ENCODE data around the gene CPA5.

The CPA5 gene

GRCh38 chr7:130384371-130384801, 39.8 kb downstream of the CPA5 start:
- ChIA-PET POLR2A (no interaction called here), CTCF (interaction anchor here (1.1 kb wide), 1 partner anchor 12 kb away, joined by 3 read pairs; no protein-coding TSS in a partner anchor)
- no peak for TF ChIP-seq L3MBTL2 (conservative IDR thresholded peaks at IDR 0.05)
- no peak for TF ChIP-seq FOXA1 (IDR thresholded peaks at IDR 0.05)
- no peak for TF ChIP-seq ZNF384 (IDR thresholded peaks at IDR 0.05)
- no peak for TF ChIP-seq SP1 (IDR thresholded peaks at IDR 0.05)
- TF ChIP-seq NFRKB (IDR thresholded peaks at IDR 0.05) = no peak
- no peak for TF ChIP-seq TARDBP (IDR thresholded peaks at IDR 0.05)
- DNase-seq (ENCODE audit: extremely low spot score) = no peak

- TF ChIP-seq ZNF384 (IDR thresholded peaks at IDR 0.05) (no peak), L3MBTL2 (conservative IDR thresholded peaks at IDR 0.05) (no peak), FOXA1 (IDR thresholded peaks at IDR 0.05) (no peak), HDGF (IDR thresholded peaks at IDR 0.05; ENCODE audit: borderline replicate concordance) (no peak), LEF1 (IDR thresholded peaks at IDR 0.05; ENCODE audit: borderline replicate concordance) (no peak), BHLHE40 (IDR thresholded peaks at IDR 0.05; ENCODE audit: borderline replicate concordance) (no peak), TARDBP (IDR thresholded peaks at IDR 0.05) (no peak), FOXM1 (IDR thresholded peaks at IDR 0.05; ENCODE audit: borderline replicate concordance) (no peak), FOXK2 (IDR thresholded peaks at IDR 0.05) (no peak), ARNT (IDR thresholded peaks at IDR 0.05) (no peak), SUZ12 (IDR thresholded peaks at IDR 0.05) (no peak), NFRKB (IDR thresholded peaks at IDR 0.05) (no peak), CTBP1 (IDR thresholded peaks at IDR 0.05; ENCODE audit: borderline replicate concordance) (no peak)
- TF ChIP-seq, protein P1, sequence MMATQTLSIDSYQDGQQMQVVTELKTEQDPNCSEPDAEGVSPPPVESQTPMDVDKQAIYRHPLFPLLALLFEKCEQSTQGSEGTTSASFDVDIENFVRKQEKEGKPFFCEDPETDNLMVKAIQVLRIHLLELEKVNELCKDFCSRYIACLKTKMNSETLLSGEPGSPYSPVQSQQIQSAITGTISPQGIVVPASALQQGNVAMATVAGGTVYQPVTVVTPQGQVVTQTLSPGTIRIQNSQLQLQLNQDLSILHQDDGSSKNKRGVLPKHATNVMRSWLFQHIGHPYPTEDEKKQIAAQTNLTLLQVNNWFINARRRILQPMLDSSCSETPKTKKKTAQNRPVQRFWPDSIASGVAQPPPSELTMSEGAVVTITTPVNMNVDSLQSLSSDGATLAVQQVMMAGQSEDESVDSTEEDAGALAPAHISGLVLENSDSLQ (IDR thresholded peaks at IDR 0.05) = no peak
- no peak for DNase-seq (ENCODE audit: extremely low spot score)
- CTCF ChIA-PET = interaction anchor here (1.1 kb wide), 1 partner anchor 11 kb away, joined by 3 read pairs; no protein-coding TSS in a partner anchor
- POLR2A ChIA-PET = no interaction called here
Measured at GRCh38 chr7:130384841-130385599, 40.4 kb downstream of the CPA5 start.

GRCh38 chr7:130385600-130386066, 41.0 kb downstream of the CPA5 start:
- no peak for DNase-seq (ENCODE audit: extremely low spot score)
- TF ChIP-seq FOXK2 (IDR thresholded peaks at IDR 0.05) (no peak), LEF1 (IDR thresholded peaks at IDR 0.05; ENCODE audit: borderline replicate concordance) (no peak), TARDBP (IDR thresholded peaks at IDR 0.05) (no peak), CTBP1 (IDR thresholded peaks at IDR 0.05; ENCODE audit: borderline replicate concordance) (no peak), ZNF384 (IDR thresholded peaks at IDR 0.05) (no peak), SP1 (IDR thresholded peaks at IDR 0.05) (no peak), SUZ12 (IDR thresholded peaks at IDR 0.05) (no peak), L3MBTL2 (conservative IDR thresholded peaks at IDR 0.05) (no peak), FOXM1 (IDR thresholded peaks at IDR 0.05; ENCODE audit: borderline replicate concordance) (no peak), FOXA1 (IDR thresholded peaks at IDR 0.05) (no peak), ARNT (IDR thresholded peaks at IDR 0.05) (no peak), NFRKB (IDR thresholded peaks at IDR 0.05) (no peak), ELF4 (IDR thresholded peaks at IDR 0.05) (no peak), HDGF (IDR thresholded peaks at IDR 0.05; ENCODE audit: borderline replicate concordance) (no peak), BHLHE40 (IDR thresholded peaks at IDR 0.05; ENCODE audit: borderline replicate concordance) (no peak)
- TF ChIP-seq, protein P1 (IDR thresholded peaks at IDR 0.05) = no peak
- CTCF ChIA-PET = no interaction called here
- POLR2A ChIA-PET = no interaction called here

DNA sequence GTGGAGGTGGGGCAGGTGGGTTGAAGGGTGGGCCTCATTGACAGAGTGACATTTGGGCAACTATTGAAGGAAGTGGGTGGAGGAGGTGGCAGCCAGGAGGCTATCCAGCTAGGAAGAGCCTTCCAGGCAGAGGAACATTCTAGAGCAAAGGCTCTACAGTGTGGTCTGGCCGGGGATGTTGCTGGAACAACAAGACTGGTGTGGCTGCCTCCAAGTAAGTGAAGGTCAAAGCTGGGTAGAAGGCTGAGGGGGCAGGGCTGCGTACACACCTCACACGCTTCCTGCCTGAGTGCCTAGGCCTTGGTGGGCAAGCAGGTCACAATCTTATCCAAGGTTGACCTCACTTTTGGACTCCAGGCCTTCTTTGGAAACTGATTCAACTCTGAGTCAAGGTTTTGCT, 42.3 kb downstream of the CPA5 start:
- TF ChIP-seq TARDBP (IDR thresholded peaks at IDR 0.05) (no peak), SP1 (IDR thresholded peaks at IDR 0.05) (no peak), ZNF384 (IDR thresholded peaks at IDR 0.05) (no peak)
- DNase-seq (ENCODE audit: extremely low spot score) = no peak
- ChIA-PET POLR2A (no interaction called here), CTCF (no interaction called here)

DNA sequence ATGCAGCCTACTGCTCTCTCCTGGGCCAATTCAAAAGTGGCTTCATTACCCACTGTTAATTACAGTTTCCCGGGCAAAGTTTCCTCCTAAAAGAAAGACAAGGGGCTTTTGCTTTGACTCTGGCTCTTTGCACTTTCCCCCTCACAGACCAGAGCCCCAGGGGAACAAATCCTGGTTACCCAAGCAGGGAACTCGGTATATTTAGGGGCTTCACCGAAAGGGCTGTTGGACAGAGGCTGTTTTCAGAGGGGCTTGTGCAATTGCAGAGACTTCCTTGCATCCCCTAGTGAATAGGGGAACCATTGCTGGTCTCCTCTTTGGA, 42.7 kb downstream of the CPA5 start:
- no peak for DNase-seq (ENCODE audit: extremely low spot score)
- TF ChIP-seq L3MBTL2 (conservative IDR thresholded peaks at IDR 0.05) (no peak), ELF4 (IDR thresholded peaks at IDR 0.05) (no peak), HDGF (IDR thresholded peaks at IDR 0.05; ENCODE audit: borderline replicate concordance) (no peak), ZNF384 (IDR thresholded peaks at IDR 0.05) (no peak), FOXM1 (IDR thresholded peaks at IDR 0.05; ENCODE audit: borderline replicate concordance) (no peak), NFRKB (IDR thresholded peaks at IDR 0.05) (no peak), BHLHE40 (IDR thresholded peaks at IDR 0.05; ENCODE audit: borderline replicate concordance) (no peak), SUZ12 (IDR thresholded peaks at IDR 0.05) (no peak)
- TF ChIP-seq, protein P1 (IDR thresholded peaks at IDR 0.05) = no peak
- ChIA-PET POLR2A (no interaction called here), CTCF (no interaction called here)

- no peak for DNase-seq (ENCODE audit: extremely low spot score)
- POLR2A ChIA-PET = no interaction called here
- TF ChIP-seq SP1 (IDR thresholded peaks at IDR 0.05) (no peak), SUZ12 (IDR thresholded peaks at IDR 0.05) (no peak), BHLHE40 (IDR thresholded peaks at IDR 0.05; ENCODE audit: borderline replicate concordance) (no peak), NFRKB (IDR thresholded peaks at IDR 0.05) (no peak), ARNT (IDR thresholded peaks at IDR 0.05) (no peak), LEF1 (IDR thresholded peaks at IDR 0.05; ENCODE audit: borderline replicate concordance) (no peak), CTBP1 (IDR thresholded peaks at IDR 0.05; ENCODE audit: borderline replicate concordance) (no peak), FOXM1 (IDR thresholded peaks at IDR 0.05; ENCODE audit: borderline replicate concordance) (no peak), TARDBP (IDR thresholded peaks at IDR 0.05) (no peak), ELF4 (IDR thresholded peaks at IDR 0.05) (no peak), FOXK2 (IDR thresholded peaks at IDR 0.05) (no peak), ZNF384 (IDR thresholded peaks at IDR 0.05) (no peak), L3MBTL2 (conservative IDR thresholded peaks at IDR 0.05) (no peak), FOXA1 (IDR thresholded peaks at IDR 0.05) (no peak)
- CTCF ChIA-PET = no interaction called here
Measured at GRCh38 chr7:130387628-130388403, 43.2 kb downstream of the CPA5 start.

Measured in HEK293T (cell line).